GM19043 (cell line): ENCODE results near the gene SLC37A1.
A peak's percentile ranks its signal among the peaks of the same experiment; 100 is the strongest.
"Not testable (repeated sequence)": the region's sequence is repeated elsewhere in the genome, so short reads cannot be mapped to it uniquely, and the experiment has no call there.

Source experiments
- ATAC-seq: cut with Tn5 transposase; IDR thresholded peaks from one replicate; pipeline ENCODE4 v1.9.1; 2021; ENCODE audit warnings: low read depth; ENCODE audit not compliant: unreplicated experiment

Gene SLC37A1

GRCh38 chr21:42513151-42513984, at the start of gene SLC37A1:
SLC37A1 (plus strand) TSS chr21:42513852; CDS start chr21:42518455, 4,603 bp downstream.
- no peak for ATAC-seq

GRCh38 chr21:42463861-42464515, 49.7 kb upstream of the SLC37A1 start:
- ATAC-seq, result no peak

GRCh38 chr21:42465008-42465802, 48.4 kb upstream of the SLC37A1 start:
- no peak for ATAC-seq

GRCh38 chr21:42465803-42466127, 47.9 kb upstream of the SLC37A1 start:
- ATAC-seq, result no peak

GRCh38 chr21:42466700-42467099, 47.0 kb upstream of the SLC37A1 start:
- ATAC-seq, result no peak

GRCh38 chr21:42467140-42467983, 46.3 kb upstream of the SLC37A1 start:
- ATAC-seq, result no peak

- no peak for ATAC-seq
These were observed 45.0 kb upstream of the SLC37A1 start for GRCh38 chr21:42468491-42469131.

GRCh38 chr21:42469272-42469671, 44.4 kb upstream of the SLC37A1 start:
- peak; percentile 35 for ATAC-seq

- ATAC-seq, result not testable (repeated sequence)
These were observed 43.9 kb upstream of the SLC37A1 start for GRCh38 chr21:42469726-42470125.

GRCh38 chr21:42471206-42471605, 42.4 kb upstream of the SLC37A1 start:
- no peak for ATAC-seq

GRCh38 chr21:42471716-42472330, 41.8 kb upstream of the SLC37A1 start:
- ATAC-seq, result no peak

- no peak for ATAC-seq
These were observed 41.1 kb upstream of the SLC37A1 start for GRCh38 chr21:42472521-42472920.

- no peak for ATAC-seq
These were observed 40.1 kb upstream of the SLC37A1 start for GRCh38 chr21:42473498-42474042.

- ATAC-seq, result no peak
These were observed 39.4 kb upstream of the SLC37A1 start for GRCh38 chr21:42474043-42474831.

- ATAC-seq, result no peak
These were observed 38.6 kb upstream of the SLC37A1 start for GRCh38 chr21:42475036-42475435.

GRCh38 chr21:42475526-42476387, 37.9 kb upstream of the SLC37A1 start:
- no peak for ATAC-seq
